H9 (cell line): ENCODE data around the gene PCCA. TPM values are rescaled to one million over a fixed set of nuclear protein-coding genes. Genes with fewer than 3 reads are reported as not detected.

ENCODE experiments used
- DNase-seq: peaks from one replicate; pipeline ENCODE4 v3.0.0-alpha.2; 2017
- H2AFZ ChIP-seq: one replicate; pipeline ENCODE4 v1.6.1; 2013; ENCODE audit warnings: mild to moderate bottlenecking, low read length, control low read depth, moderate library complexity
- H2AK5ac ChIP-seq: 2 replicates; pipeline ENCODE4 v1.6.1; 2013; ENCODE audit warnings: low read length, control low read depth, mixed read lengths; ENCODE audit not compliant: insufficient read length
- H2BK120ac ChIP-seq: one replicate; pipeline ENCODE4 v1.6.1; 2013; ENCODE audit warnings: low read depth, mild to moderate bottlenecking, low read length, control low read depth, inconsistent platforms; ENCODE audit not compliant: poor library complexity, severe bottlenecking
- H2BK12ac ChIP-seq: 2 replicates; pipeline ENCODE4 v1.6.1; 2013; ENCODE audit warnings: low read length, control low read depth, mixed read lengths, low read depth; ENCODE audit not compliant: insufficient read length
- H2BK15ac ChIP-seq: 2 replicates; pipeline ENCODE4 v1.6.1; 2013; ENCODE audit warnings: low read depth, low read length, control low read depth
- H2BK20ac ChIP-seq: one replicate; pipeline ENCODE4 v1.6.1; 2013; ENCODE audit warnings: low read depth, mild to moderate bottlenecking, low read length, control low read depth, inconsistent platforms; ENCODE audit not compliant: poor library complexity, severe bottlenecking
- H2BK5ac ChIP-seq: 2 replicates; pipeline ENCODE4 v1.6.1; 2013; ENCODE audit warnings: low read length, control low read depth, mixed read lengths; ENCODE audit not compliant: insufficient read length
- H3K14ac ChIP-seq: 2 replicates; pipeline ENCODE4 v1.6.1; 2013; ENCODE audit warnings: low read length, control low read depth; ENCODE audit not compliant: insufficient read depth
- H3K18ac ChIP-seq: 2 replicates; pipeline ENCODE4 v1.6.1; 2013; ENCODE audit warnings: low read depth, mild to moderate bottlenecking, mixed read lengths, low read length, control low read depth; ENCODE audit not compliant: insufficient read length
- H3K23ac ChIP-seq: 2 replicates; pipeline ENCODE4 v1.6.1; 2013; ENCODE audit warnings: low read length, control low read depth, mixed read lengths, low read depth; ENCODE audit not compliant: insufficient read length
- H3K23me2 ChIP-seq: 2 replicates; pipeline ENCODE4 v1.6.1; 2013; ENCODE audit warnings: low read depth, mild to moderate bottlenecking, mixed read lengths, low read length, control low read depth; ENCODE audit not compliant: insufficient read length, poor library complexity, severe bottlenecking
- H3K27ac ChIP-seq: 2 replicates; pipeline ENCODE4 v1.5.1; 2013; ENCODE audit warnings: low read length, control low read depth, mixed read lengths, low read depth; ENCODE audit not compliant: insufficient read length
- H3K27me3 ChIP-seq: 2 replicates; pipeline ENCODE4 v1.6.1; 2013; ENCODE audit warnings: low read length, control low read depth, inconsistent platforms; ENCODE audit not compliant: insufficient read depth
- H3K4ac ChIP-seq: 2 replicates; pipeline ENCODE4 v1.6.1; 2013; ENCODE audit warnings: low read depth, mild to moderate bottlenecking, control low read depth, inconsistent platforms, low read length, moderate library complexity
- H3K4me1 ChIP-seq: 2 replicates; pipeline ENCODE4 v1.6.1; 2013; ENCODE audit warnings: low read length, control low read depth, inconsistent platforms; ENCODE audit not compliant: insufficient read depth
- H3K4me2 ChIP-seq: 2 replicates; pipeline ENCODE4 v1.6.1; 2013; ENCODE audit warnings: low read length, control low read depth, mixed read lengths; ENCODE audit not compliant: insufficient read length, insufficient read depth
- H3K56ac ChIP-seq: 2 replicates; pipeline ENCODE4 v1.6.1; 2013; ENCODE audit warnings: low read depth, mild to moderate bottlenecking, mixed read lengths, low read length, control low read depth; ENCODE audit not compliant: insufficient read length
- H3K79me1 ChIP-seq: 2 replicates; pipeline ENCODE4 v1.6.1; 2013; ENCODE audit warnings: low read depth, mild to moderate bottlenecking, moderate library complexity, low read length, control low read depth, inconsistent platforms; ENCODE audit not compliant: insufficient read depth, poor library complexity, severe bottlenecking
- H3K79me2 ChIP-seq: 2 replicates; pipeline ENCODE4 v1.6.1; 2013; ENCODE audit warnings: low read length, control low read depth, inconsistent platforms; ENCODE audit not compliant: insufficient read depth
- H3K9ac ChIP-seq: 2 replicates; pipeline ENCODE4 v1.6.1; 2013; ENCODE audit warnings: low read length, control low read depth, mixed read lengths; ENCODE audit not compliant: insufficient read length; ENCODE audit errors: extremely low read depth
- H3K9me3 ChIP-seq: one replicate; pipeline ENCODE4 v1.6.1; 2013; ENCODE audit warnings: low read depth, low read length, inconsistent platforms; ENCODE audit not compliant: control insufficient read depth
- H3T11ph ChIP-seq: one replicate; pipeline ENCODE4 v1.6.1; 2013; ENCODE audit warnings: mild to moderate bottlenecking, low read length, control low read depth, inconsistent platforms
- H4K20me1 ChIP-seq: one replicate; pipeline ENCODE4 v1.6.1; 2013; ENCODE audit not compliant: control insufficient read depth, insufficient read length, insufficient read depth
- H4K5ac ChIP-seq: 2 replicates; pipeline ENCODE4 v1.6.1; 2013; ENCODE audit warnings: low read depth, mild to moderate bottlenecking, mixed read lengths, low read length, control low read depth; ENCODE audit not compliant: insufficient read length
- H4K8ac ChIP-seq: replicated peaks from 2 replicates; pipeline ENCODE4 v1.6.1; 2013; ENCODE audit warnings: low read length, control low read depth, mixed read lengths, low read depth; ENCODE audit not compliant: insufficient read length
- H4K91ac ChIP-seq: 2 replicates; pipeline ENCODE4 v1.6.1; 2013; ENCODE audit warnings: low read depth, mild to moderate bottlenecking, moderate library complexity, mixed read lengths, low read length, control low read depth; ENCODE audit not compliant: insufficient read length
- H3K27ac Mint-ChIP-seq, 3 experiments: 2 replicates in 2 of 3; 3 replicates in 1 of 3; pipeline ENCODE4 v1.8.0; 2020 to 2021; ENCODE audit warnings: mixed read lengths in 3 of 3, mild to moderate bottlenecking in 1 of 3, moderate library complexity in 1 of 3
- H3K27me3 Mint-ChIP-seq: 2 replicates; pipeline ENCODE4 v1.8.0; 2021; ENCODE audit warnings: low read depth, mild to moderate bottlenecking, moderate library complexity, mixed read lengths
- H3K36me3 Mint-ChIP-seq, 3 experiments: 2 replicates in 2 of 3; 3 replicates in 1 of 3; pipeline ENCODE4 v1.8.0; 2020 to 2021; ENCODE audit warnings: low read depth in 3 of 3, mixed read lengths in 3 of 3; ENCODE audit not compliant: insufficient read depth in 1 of 3
- H3K4me1 Mint-ChIP-seq, 2 experiments: 2 replicates each; pipeline ENCODE4 v1.8.0; 2020; ENCODE audit warnings: mixed read lengths in 2 of 2
- H3K4me3 Mint-ChIP-seq, 2 experiments: 2 replicates in 1 of 2; 3 replicates in 1 of 2; pipeline ENCODE4 v1.8.0; 2020 to 2021; ENCODE audit warnings: mild to moderate bottlenecking in 2 of 2, mixed read lengths in 2 of 2, moderate library complexity in 1 of 2
- H3K9me3 Mint-ChIP-seq, 2 experiments: 2 replicates in 1 of 2; 3 replicates in 1 of 2; pipeline ENCODE4 v1.8.0; 2020; ENCODE audit warnings: mild to moderate bottlenecking in 2 of 2, mixed read lengths in 2 of 2, moderate library complexity in 1 of 2
- CTCF ChIP-seq: fragments of 200-600 bp; sonication (generic); conservative IDR thresholded peaks from 3 replicates; pipeline ENCODE4 v1.8.0; 2021; ENCODE audit warnings: antibody characterized with exemption, mild to moderate bottlenecking
- WGBS: extraction: QIAGEN DNeasy Blood & Tissue Kit; methylation state at CpG from one replicate; pipeline ENCODE4 v1.1.7; 2013; ENCODE audit warnings: missing lambda C conversion rate, low lambda C conversion rate, mixed read lengths; ENCODE audit not compliant: insufficient read length; ENCODE audit errors: extremely low coverage; 5-methylcytosine and 5-hydroxymethylcytosine counted together
- total RNA-seq: library from RNA; stranded (reverse); gene quantifications from 2 replicates; pipeline ENCODE4 v1.2.1, GENCODE V29; 2021

The PCCA gene
- total RNA-seq, 1 experiment from 2014 or later = 56.5 TPM

DNA sequence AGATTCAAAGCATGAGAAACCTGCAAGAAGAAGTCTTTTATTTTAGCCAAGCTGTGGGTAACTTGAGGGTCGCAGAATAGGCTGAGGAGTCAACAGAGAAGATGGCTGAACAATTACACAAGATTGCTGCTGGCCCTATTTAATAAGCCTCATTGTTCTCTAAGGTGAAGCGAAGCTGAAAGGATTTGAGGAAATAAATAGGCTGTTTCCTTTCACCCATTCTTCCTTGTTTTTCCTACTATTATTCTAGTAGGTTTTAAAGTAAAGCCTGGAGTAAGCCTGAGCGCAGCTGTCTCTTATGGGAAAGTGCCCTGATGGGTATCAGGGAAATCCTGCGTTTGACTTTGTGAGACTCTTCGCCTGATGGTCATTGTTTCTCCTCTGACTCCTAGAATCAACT lies 25.0 kb upstream of the PCCA start:
- Histone ChIP-seq H4K91ac (no peak overlapping the region), H4K20me1 (no peaks in the 10 kb centered on the region), H4K5ac (no peak overlapping the region), H3K79me2 (no peaks in the 10 kb centered on the region), H4K8ac (no peak overlapping the region), H2BK12ac (no peak overlapping the region), H3K18ac (no peak overlapping the region), H3K27ac (no peak overlapping the region), H3K14ac (no peak overlapping the region), H2AK5ac (no peak overlapping the region), H3K4me1 (no peaks in the 10 kb centered on the region), H3K79me1 (no peaks in the 10 kb centered on the region), H3K23ac (no peak overlapping the region), H2BK120ac (no peak overlapping the region), H3K4ac (no peak overlapping the region), H2BK15ac (no peak overlapping the region), H3K23me2 (no peaks in the 10 kb centered on the region), H2BK20ac (no peak overlapping the region), H3K9ac (no peak overlapping the region), H2BK5ac (no peak overlapping the region), H3K4me2 (no peak overlapping the region), H3K56ac (no peak overlapping the region), H3K9me3 (no peaks in the 10 kb centered on the region), H3T11ph (no peak overlapping the region), H3K27me3 (no peaks in the 10 kb centered on the region), H2AFZ (no peak overlapping the region)
- no peak for DNase-seq
- H3K4me3 Mint-ChIP-seq = no peak overlapping the region
- no peaks in the 10 kb centered on the region; the same call in 1 of the 2 replicates for H3K27me3 Mint-ChIP-seq
- peaks cover 17 to 27% of the 10 kb centered on the region in 2 experiments for H3K9me3 Mint-ChIP-seq
- WGBS = no CpG with 5 or more reads among the region's 5 CpGs
- peaks cover 2 to 28% (median 4%) of the 10 kb centered on the region in 3 experiments; a peak in 6 of 7 replicates for H3K36me3 Mint-ChIP-seq
- H3K27ac Mint-ChIP-seq = 0 out of 7 replicates have a peak overlapping the region, but pooled peaks of 1 of the 3 experiments have one; percentile 25
- TF ChIP-seq CTCF = no peak
- H3K4me1 Mint-ChIP-seq = peaks cover 10 to 12% of the 10 kb centered on the region in 2 experiments; a peak in 2 of 4 replicates
